HG03103 (cell line): ENCODE measurements around the gene SLX9.

Experiments
- ATAC-seq: cut with Tn5 transposase; IDR thresholded peaks from one replicate; pipeline ENCODE4 v1.9.1; 2021; ENCODE audit warnings: low read depth; ENCODE audit not compliant: unreplicated experiment

The SLX9 gene

DNA sequence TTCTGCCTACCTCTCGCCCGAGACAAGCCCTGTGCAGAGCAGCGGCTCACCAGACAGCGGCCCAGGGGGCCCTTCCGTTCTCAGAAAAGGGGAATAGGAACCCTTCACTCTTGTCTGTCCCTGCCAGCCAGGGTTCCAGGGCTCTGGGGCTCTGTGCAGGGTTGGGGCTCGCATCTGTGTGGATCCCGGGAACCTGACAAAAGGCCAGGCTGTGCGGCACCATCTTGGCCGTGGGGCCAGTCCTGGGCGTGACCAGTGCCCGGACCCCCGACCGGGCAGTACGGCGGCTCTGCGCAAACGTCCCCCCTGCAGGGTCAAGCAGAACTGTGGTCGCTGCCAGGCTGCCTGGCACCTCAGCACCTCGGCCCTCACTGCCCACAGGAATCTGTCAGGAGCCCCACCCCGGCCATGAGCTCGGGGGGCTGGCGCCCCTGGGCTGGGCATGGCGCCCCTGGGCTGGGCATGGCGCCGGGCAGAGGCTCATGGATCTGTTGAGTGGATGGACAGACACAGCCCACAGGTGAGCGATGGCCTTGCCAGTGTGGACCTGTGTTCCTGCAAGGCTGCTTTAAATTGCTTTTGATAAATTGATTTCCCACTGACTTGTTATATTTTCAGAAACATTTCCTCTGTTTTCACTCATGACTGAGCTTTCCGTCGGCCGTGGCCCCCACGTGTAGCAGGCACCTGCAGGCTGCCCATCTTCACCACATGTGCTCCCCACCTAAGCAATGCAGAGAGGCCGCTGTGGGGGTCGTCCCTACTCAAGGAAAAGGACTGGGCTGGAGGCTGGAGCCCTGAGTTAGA is 59.0 kb downstream of the SLX9 start:
- ATAC-seq: no peak

DNA sequence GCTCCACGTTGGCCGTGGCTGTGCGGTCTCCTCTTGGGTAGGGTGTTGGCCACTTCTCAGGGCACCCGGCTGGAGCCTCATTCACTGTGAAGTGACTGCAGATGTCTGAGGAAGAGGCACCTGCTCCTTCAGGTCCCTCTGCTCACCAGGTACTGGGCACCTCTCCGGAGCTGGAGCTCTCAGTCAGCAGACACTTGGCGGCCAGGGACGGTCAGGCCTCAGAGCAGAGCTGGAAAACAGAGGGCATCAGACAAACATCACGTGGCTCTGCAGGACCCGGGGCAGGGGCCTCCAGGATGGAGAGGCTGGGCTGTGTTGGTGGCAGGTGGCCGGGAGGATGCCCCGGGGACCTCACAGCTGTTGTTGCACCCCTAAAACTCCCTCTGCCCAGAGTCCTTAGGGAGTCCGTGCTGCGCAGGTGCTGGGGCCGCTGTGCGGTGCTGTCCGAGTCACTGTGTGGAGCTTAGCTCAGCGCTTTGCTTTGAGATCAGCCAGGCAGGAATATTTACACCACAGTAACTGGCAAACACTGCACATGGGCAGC is 59.7 kb downstream of the SLX9 start:
- ATAC-seq: no peak

DNA sequence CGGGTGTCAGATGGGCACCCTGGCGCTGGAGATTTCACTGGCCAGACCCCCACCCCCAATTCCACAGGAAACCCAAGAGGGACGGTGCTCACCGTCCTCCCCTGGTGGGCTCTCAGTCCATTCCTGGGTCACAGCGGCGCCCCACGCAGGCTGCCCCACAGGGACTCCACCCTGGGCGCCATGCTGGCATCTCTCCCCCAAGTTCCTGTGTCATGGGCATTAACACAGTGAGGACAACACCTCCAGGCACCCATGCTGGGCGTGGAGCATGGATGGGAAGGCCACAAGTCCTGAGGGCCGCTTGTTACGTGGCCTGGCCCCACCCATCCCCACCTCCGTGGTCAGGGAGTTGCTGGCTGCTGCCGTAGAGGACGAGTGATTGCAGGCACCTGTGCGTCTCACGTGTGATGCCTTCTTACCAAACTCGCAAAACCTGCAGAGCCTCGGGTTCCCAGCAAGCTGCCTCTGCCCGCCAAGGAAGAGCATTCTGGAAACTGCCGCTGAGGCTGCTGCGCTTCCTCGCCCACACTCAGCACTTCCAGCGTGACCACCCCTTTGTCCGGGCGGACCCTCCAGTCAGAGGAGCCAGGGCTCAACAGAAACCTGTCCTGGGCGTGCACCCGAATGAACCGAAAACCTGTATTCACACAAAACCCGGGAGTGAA is 60.3 kb downstream of the SLX9 start:
- ATAC-seq: no peak

DNA sequence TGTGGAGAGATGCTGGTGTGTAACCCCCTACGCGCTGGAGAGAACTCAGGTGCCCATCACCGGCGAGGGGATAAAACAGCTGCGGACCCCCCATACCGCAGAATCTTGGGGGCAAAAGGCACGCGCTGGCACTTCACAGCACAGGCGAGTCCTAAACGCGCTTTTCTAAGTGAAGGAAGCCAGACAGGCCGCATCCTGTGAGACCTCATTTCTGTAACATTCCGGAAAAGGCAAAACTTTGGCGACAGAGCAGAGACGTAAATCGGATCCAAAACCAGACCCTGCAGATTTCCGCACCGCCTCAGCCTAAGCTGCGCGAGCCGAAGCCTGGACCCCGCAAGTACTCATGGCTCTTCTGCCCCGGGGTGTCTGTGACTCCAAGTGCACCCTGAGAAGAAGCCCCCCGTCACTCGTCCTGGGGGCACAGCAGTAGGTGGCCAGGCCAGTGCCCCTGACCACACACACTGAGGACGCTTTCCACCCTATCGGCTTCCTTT is 60.9 kb downstream of the SLX9 start:
- ATAC-seq: no peak

DNA sequence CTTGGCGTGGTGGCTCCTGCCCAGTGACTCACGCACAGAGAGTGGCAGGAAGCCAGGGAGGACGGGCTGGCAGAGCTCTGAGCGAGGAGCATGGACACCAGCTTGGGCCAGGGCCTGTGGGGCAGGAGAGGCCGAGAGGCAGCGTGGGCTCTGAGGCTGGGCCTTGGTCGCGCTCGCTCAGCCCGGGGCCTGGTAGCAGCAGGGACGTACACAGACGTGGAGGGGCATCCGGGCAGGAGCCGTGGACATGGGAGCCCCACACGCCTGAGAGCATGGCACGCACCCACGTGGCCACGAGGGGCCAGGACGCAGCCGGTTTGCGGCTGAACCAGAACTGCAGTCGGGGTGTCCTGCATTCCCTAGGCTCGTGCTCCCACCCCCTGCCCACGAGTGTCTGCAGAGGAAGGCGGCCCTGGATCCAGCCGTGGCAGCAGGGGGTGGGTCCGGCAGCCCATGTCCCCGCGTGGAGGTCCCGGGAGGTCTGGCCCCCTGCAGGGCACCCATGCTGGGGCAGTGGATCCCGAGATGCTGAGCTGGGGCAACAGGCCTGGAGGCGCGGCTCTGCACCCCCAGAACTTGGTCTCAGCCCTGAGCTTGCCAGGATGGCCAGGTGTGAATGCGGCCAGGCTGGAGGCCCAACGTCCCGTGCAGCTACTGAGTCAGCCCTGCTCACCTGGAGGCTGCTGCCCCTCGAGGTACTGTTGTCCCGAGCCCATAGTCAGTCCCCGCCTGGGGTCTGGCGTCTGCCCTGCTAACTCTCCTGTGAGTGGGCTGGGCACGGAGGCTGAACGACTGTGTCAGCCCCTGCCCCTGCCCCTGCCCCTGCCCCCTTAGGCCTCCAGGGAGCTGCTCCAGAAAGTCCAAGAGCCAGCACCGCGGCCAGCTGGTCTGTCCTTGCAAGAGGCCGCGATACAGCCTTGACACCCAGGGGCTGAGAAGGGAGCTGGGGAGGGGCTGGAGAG is 61.6 kb downstream of the SLX9 start:
- ATAC-seq: no peak

DNA sequence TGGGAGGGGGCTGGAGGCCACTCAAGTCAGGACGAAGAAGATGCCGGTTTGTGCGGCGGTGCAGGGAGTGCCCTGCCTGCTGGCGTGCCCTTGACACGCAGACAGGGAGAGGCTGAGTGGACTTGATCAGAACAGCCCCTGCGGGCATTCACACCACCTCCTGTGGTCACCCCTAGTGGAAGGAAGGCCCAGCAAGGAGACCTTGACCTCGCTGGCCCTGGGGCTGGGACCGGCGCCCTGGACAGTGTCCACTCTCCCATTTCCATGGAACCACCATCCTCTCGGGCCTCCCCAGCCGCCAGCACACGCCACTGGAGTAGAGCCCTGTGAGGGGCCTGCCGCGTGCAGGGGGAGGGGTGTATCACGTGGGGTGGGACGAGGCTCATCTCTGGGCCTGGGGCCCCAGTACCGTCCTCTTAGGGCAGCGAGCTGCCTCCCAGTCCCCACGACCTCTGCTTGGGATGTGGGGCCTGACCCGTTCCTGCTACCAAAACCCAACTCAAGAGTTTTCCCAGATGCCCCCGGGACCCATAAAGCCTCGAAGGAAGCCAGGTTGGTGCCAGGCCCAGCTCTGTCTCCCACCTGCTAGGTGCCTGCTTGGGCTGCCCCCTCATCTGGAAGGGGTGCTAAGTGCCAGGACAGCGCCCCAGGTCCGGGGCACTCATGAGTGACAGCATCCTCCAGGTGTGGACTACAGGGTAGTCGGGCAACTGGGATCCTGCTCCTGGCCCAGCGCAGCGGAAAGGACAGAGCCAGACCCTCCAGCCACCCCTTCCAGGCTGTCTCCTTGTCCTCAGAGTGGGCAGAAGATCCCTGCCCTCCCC is 62.8 kb downstream of the SLX9 start:
- no peak for ATAC-seq

DNA sequence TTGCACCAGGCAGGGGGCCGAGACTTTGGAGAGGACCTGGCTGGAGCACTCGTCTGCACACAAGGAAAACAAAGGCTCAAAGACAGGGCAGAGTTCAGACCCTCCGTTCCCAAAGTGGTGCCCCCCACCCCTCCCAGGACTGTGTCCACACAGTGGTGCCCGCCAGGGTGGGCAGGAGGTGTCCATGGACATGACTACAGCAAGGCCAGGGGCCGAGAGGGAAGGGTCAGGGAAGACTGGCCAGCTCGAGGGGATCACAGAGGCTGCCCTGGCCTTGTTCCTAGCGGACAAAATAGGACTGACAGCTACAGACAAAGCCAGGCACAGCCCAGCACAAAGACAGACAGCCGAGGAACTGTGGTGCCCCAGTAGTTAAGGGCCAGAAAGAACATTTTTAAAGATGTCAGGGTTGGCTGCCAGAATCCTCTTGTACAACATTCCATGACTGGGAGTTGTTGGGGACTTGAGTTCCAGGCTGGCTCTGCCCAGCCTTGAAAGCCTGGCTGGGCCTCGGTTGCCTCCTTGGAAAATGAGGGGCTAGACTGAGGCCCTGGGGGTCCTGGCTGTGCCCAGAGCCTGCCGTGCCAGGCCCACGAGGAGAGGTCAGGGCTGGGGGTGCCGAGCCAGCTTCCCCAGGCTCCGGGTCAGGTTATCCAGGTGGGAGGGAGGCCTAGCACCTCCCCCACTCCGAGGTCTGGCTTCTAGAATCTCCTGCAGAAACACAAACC is 63.7 kb downstream of the SLX9 start:
- no peak for ATAC-seq

DNA sequence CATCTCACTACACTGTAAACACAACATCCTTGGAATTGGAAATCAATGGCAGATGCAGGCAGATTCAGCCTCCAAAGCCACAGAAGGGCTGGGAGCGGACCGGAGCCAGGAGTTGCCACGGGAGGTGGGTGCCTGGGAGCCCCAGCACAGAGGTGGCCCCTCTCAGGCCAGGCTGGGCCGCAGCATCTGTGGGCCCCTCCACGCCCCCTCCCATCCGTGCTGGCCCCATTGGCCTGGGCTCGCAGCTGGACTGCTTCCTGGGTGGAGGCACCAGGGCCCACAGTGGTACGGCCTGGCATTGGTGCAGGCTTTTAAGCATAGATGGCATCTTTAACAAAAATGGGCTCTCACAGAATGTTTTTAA is 64.2 kb downstream of the SLX9 start:
- ATAC-seq: no peak

DNA sequence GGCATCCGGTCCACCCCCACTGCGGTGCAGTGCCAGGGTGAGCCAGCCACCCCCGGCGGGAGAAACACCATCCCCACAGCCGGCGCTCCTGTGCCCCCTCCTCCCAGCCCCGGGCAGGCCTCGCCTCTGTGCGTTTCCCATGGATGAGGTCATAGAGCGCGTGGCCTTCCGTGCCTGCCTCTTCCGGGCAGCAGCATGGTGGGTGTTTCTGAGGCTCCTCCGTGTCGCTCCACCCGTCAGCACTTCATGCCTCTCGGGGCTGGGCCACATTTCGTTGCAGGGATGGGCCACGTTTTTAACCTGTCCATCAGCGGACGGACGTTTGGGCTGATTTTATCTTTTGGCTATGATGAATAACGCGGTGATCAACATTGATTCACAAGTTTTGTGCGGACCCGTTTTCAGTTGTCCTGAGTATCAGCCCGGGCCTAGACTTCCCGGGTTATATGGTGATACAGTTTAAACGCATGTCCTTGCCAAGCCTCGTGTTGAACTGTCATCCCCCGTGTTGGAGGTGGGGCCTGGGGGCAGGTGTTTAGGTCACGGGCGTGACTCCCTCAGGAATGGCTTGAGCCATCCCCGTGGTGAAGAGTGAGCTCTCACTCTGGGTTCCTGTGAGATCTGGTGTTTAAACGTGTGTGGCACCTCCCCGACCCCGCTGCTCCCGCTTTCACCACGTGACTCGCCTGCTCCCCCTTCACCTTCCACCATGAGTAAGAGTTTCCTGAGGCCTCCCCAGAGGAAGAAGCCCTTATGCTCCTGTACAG is 64.8 kb downstream of the SLX9 start:
- no peak for ATAC-seq

DNA sequence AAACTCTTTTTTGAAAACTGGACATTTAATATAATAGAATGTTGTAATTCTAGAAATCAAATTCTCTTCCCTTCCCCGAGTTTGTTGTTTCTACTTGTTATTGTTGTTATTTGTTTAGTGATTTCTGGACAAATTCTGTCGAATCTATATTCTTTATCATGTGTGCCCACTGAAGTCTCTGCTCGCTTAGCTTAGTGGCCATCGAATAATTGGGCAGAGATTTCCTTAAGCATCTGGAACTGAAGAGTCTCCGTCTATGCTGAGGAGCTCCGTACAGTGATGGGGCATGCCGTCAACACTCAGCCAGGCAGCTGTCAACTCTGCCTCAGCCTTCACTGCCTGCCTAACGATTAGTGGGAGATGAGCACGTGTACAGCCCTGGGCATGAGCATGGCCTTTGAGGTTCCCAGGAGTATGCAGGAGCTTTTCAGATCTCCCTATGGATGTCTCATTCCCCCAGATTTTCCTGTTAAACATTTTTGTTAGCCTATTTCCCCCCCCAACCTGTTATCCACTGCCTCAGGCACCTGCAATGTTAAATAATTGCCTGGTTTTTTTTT is 66.8 kb downstream of the SLX9 start:
- ATAC-seq: no peak

DNA sequence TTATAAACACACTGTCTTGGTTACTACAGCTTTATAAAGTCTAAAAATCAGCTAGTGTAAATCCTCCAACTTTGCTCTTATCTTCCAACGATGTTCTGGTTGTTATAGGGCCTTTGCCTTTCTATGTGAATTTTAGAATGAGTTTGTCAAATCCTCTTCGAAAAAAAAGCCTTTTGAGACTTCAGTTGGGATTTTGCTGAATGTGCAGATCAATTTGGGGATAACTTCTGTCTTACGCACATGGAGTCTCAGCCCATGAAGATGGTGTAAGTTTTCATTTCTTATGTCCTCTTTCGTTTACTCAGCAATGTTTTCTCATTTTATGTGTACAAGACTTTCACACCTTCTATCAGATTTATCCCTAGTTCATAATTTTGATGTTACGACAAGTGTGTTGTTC is 69.8 kb downstream of the SLX9 start:
- ATAC-seq: no peak

DNA sequence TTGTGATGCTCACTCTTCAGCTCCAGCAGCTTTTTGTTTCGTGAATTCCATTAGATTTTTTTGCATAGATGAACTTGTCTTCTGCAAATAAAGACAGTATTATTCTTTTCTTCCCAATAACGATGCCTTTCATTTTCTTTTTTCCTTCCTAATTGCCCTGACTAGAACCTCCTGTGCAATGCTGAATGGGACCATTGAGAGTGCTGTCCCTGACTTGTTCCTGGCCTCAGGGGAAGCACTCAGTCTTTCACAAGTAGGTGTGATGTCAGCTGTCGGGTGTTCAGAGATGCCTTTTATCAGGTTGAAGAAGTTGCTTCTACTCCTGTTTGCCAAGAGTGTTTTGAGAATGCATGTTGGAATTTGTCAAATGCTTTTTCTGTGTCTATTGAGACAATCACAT is 70.3 kb downstream of the SLX9 start:
- no peak for ATAC-seq

DNA sequence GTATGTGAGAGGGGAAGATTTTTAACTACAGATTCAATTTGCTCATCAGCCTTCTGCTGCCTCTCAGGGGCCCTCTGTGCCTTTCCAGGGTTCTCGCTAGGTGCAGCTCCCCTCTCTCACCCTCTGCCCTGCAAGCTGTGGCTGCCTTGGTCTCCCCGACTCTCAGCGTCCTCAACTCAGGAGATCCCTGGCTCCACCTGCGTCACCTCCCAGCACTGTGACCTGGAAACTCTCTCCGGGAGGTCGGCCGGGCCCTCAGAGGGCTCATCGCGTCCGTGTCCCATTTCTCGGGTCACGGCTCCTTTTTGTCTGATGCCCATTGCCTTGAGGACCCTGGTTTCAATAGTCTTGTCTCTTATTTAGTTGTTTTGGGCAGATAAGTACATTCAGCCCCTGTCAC is 71.0 kb downstream of the SLX9 start:
- ATAC-seq: no peak

DNA sequence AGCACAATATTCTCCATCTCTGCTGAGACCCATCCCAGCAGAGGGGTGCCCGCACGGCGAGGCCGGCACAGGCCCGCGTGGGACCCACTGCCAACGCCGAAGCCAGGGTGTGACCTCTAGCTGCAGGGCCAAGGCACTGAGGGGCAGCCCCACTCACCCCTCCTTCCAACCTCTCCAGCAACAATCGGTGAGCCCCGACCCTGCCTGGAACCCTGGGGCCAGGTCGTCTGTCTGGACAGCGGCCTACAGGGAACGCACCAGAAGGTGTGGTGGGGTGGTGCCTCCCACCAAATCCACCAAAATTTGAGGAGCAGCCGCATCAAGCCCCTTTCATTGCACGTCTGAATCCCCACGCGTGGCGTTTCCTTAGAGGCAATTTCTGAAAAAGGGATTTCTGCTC is 71.6 kb downstream of the SLX9 start:
- no peak for ATAC-seq

DNA sequence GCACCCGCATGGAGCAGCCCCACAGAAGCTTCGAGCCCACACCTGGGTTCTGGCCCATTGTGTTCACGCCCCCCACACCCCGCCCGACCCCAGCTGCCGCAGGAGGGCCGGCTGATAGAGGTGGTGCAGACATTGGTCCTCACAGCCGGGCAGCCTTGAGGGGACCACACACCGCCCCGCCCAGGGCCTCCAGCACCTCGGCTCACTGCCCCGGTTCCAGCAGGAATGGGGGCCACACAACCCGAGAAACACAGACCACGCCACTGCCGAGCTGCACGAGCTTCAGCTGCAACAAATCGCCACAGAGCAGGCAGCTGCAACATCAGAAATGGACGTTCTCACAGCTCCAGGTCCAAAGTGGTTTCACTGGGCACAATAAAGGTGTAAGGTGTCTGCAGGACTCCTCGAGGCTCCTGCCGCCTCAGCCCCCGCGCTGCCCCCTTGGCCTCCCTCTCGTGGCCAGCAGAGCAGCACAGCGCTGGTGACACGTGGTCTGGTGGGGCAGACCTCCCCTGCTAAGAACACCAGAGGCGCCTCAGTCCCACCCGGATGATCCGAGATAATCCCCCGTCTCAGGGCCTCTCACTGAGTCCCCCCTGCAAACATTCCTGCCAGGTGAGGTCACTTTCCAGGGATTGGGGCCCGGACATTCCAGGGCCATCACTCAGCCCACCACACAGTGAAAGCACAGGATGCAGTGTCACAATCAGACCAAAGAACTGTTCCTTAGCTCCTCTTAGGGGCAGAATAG is 72.3 kb downstream of the SLX9 start:
- ATAC-seq: no peak

DNA sequence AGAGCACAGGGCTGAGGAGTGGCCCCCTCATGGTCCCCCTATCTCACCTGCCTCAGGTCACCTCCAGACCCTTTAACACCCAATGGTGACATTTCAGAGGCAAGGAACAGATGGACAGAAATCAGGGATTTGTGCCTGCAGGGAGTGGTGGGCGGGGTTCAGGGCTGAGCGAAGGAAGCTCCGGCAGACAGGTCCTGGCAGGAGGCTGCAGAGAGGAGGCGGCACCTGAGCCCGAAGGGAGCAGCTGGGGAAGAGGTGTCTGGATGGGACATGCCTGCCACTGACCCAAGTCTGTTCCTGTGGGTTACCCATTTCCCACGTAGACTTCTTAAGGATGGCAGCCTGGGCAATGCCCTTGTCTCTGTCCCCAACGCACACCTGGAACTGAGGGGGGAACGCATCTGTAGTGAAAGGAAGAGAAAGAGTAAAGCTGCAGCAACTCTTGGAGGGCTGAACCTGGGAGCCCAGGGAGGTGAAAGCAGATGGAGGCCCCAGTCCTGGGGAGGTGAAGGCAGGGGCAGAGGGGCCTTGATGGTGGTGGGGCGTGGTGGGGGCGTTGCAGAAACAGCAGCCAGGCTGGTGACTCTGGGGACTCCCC is 72.9 kb downstream of the SLX9 start:
- no peak for ATAC-seq

DNA sequence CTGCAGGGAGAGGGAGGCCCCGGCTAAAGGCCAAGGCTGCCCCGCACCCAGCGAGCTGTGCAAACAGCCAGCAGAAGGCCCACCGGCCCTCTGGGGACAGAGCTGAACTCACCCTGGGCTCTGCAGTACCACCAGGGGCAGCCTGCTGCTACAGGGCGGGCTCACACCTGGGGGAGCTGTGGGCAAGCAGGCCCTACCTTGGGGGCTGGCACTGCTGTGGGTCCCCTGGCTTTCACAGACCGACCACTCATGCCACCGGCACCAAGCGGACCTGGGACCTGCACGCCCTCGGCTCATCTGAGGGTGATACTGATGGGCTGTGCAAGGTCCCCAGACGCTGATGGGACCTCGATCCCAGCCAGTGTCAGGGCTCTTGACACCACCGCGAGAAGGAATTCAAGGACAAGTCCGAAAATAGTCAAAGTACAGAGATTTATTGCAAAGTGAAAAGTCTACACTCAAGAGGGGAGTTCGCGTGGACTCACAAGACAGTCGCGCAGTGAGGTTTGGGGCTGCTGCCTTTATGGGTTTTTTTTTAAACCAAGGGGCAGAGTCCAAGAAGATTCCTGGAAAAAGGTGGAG is 73.5 kb downstream of the SLX9 start:
- no peak for ATAC-seq
